CD14-positive monocyte (primary cell): ENCODE measurements around the gene PKHD1. TPM values are rescaled to one million over a fixed set of nuclear protein-coding genes. Genes with fewer than 3 reads are reported as not detected.

ENCODE experiments used
- DNase-seq, 3 donors: peaks; one replicate each; pipeline ENCODE4 v3.0.0-alpha.2; 2011 to 2022
- H2AFZ ChIP-seq: 2 replicates; pipeline ENCODE4 v1.6.0; 2012; ENCODE audit warnings: mild to moderate bottlenecking, low read depth, low read length, inconsistent platforms; ENCODE audit not compliant: insufficient read depth, poor library complexity, severe bottlenecking
- H3K27ac ChIP-seq, 2 donors: 1 replicate in 1 of 2; 2 replicates in 1 of 2; pipeline ENCODE4 v1.5.1; 2012 to 2013; ENCODE audit warnings: low read length in 2 of 2, control low read depth in 1 of 2, inconsistent platforms in 1 of 2, low read depth in 1 of 2, mild to moderate bottlenecking in 1 of 2
- H3K27me3 ChIP-seq, 2 donors: one replicate each; pipeline versions ENCODE4 v1.6.0 to v1.6.1; 2011 to 2013; ENCODE audit warnings: low read length in 2 of 2; ENCODE audit not compliant: control insufficient read depth in 2 of 2, insufficient read depth in 2 of 2
- H3K36me3 ChIP-seq, 2 donors: replicated peaks in 1 of 2; 1 replicate in 1 of 2; 2 replicates in 1 of 2; pipeline versions ENCODE4 v1.5.1 to v1.6.1; 2012 to 2013; ENCODE audit warnings: low read length in 2 of 2, control low read depth in 1 of 2, inconsistent platforms in 1 of 2, mild to moderate bottlenecking in 1 of 2; ENCODE audit not compliant: insufficient read depth in 2 of 2, control insufficient read depth in 1 of 2
- H3K4me1 ChIP-seq, 2 donors: 1 replicate in 1 of 2; 2 replicates in 1 of 2; pipeline versions ENCODE4 v1.5.1 to v1.6.1; 2012 to 2013; ENCODE audit warnings: low read length in 2 of 2, control low read depth in 1 of 2, inconsistent platforms in 1 of 2, mild to moderate bottlenecking in 1 of 2, moderate library complexity in 1 of 2; ENCODE audit not compliant: insufficient read depth in 2 of 2, control insufficient read depth in 1 of 2
- H3K4me2 ChIP-seq: replicated peaks from 2 replicates; pipeline ENCODE3; 2012; ENCODE audit warnings: low read length, moderate library complexity, mild to moderate bottlenecking; ENCODE audit not compliant: poor library complexity, severe bottlenecking; ENCODE audit errors: extremely low read depth
- H3K4me3 ChIP-seq, 3 experiments: fragments of 200-600 bp in 1 of 3; sonication (generic) in 1 of 3; replicated peaks in 1 of 3; 1 replicate in 2 of 3; 2 replicates in 1 of 3; pipeline ENCODE4 v1.5.1; 2011 to 2013; ENCODE audit warnings: low read length in 3 of 3, mild to moderate bottlenecking in 3 of 3, control low read depth in 2 of 3, low read depth in 2 of 3, inconsistent platforms in 1 of 3, moderate library complexity in 1 of 3
- H3K79me2 ChIP-seq: 2 replicates; pipeline ENCODE4 v1.6.0; 2012; ENCODE audit warnings: mild to moderate bottlenecking, control low read depth, inconsistent platforms, low read length, moderate library complexity; ENCODE audit not compliant: insufficient read depth
- H3K9ac ChIP-seq: 2 replicates; pipeline ENCODE4 v1.6.0; 2017; ENCODE audit warnings: low read length, mild to moderate bottlenecking; ENCODE audit not compliant: insufficient read depth, poor library complexity, severe bottlenecking
- H3K9me3 ChIP-seq, 2 donors: replicated peaks in 1 of 2; 1 replicate in 1 of 2; 2 replicates in 1 of 2; pipeline versions ENCODE4 v1.5.1 to v1.6.1; 2012 to 2013; ENCODE audit warnings: low read length in 2 of 2, control low read depth in 1 of 2; ENCODE audit not compliant: control insufficient read depth in 1 of 2, insufficient read depth in 1 of 2
- H4K20me1 ChIP-seq: 2 replicates; pipeline ENCODE4 v1.6.0; 2012; ENCODE audit warnings: mild to moderate bottlenecking, low read length, control low read depth, moderate library complexity; ENCODE audit not compliant: insufficient read depth
- H3K27ac Mint-ChIP-seq, 7 donors: one replicate each; pipeline ENCODE4 v1.8.0; 2020; ENCODE audit warnings: mild to moderate bottlenecking in 7 of 7, mixed read lengths in 7 of 7, moderate library complexity in 6 of 7, inconsistent platforms in 2 of 7
- H3K27me3 Mint-ChIP-seq, 3 donors: one replicate each; pipeline ENCODE4 v1.8.0; 2021 to 2022; ENCODE audit warnings: low read depth in 3 of 3, mild to moderate bottlenecking in 3 of 3, mixed read lengths in 3 of 3, moderate library complexity in 3 of 3, inconsistent platforms in 1 of 3
- H3K36me3 Mint-ChIP-seq, 2 donors: one replicate each; pipeline ENCODE4 v1.8.0; 2020; ENCODE audit warnings: mixed read lengths in 2 of 2, inconsistent platforms in 1 of 2, mild to moderate bottlenecking in 1 of 2
- H3K4me1 Mint-ChIP-seq: one replicate; pipeline ENCODE4 v1.8.0; 2020; ENCODE audit warnings: mild to moderate bottlenecking, mixed read lengths
- H3K4me3 Mint-ChIP-seq, 2 donors: one replicate each; pipeline ENCODE4 v1.8.0; 2020; ENCODE audit warnings: mild to moderate bottlenecking in 2 of 2, mixed read lengths in 2 of 2, moderate library complexity in 1 of 2
- H3K9me3 Mint-ChIP-seq, 7 donors: one replicate each; pipeline ENCODE4 v1.8.0; 2020 to 2022; ENCODE audit warnings: mixed read lengths in 7 of 7, mild to moderate bottlenecking in 6 of 7, moderate library complexity in 6 of 7, inconsistent platforms in 2 of 7
- CTCF ChIP-seq: fragments of 200-600 bp; IDR thresholded peaks from one replicate; pipeline ENCODE4 v1.8.0; 2022; ENCODE audit warnings: antibody characterized with exemption, mild to moderate bottlenecking
- WGBS: methylation state at CpG from one replicate; pipeline ENCODE4 v1.1.5; 2013; ENCODE audit warnings: missing lambda C conversion rate; ENCODE audit not compliant: insufficient coverage; 5-methylcytosine and 5-hydroxymethylcytosine counted together
- intact Hi-C, 2 donors: fragments of 100-400 bp; cut with micrococcal nuclease; formaldehyde crosslinking; loops; one replicate each; pipeline versions ENCODE4 v1.15.0 to v1.15.1; 2023
- polyA minus RNA-seq: library from RNA; depleted of rRNA, polyadenylated mRNA; stranded (reverse); fragments of >200 nt; gene quantifications from 2 replicates; pipeline ENCODE4 v1.2.3, GENCODE V29; 2012
- polyA plus RNA-seq, 3 donors: library from polyadenylated mRNA; depleted of rRNA in 1 of 3; unstranded in 2 of 3; stranded (reverse) in 1 of 3; fragments of 300-500 nt in 2 of 3; fragments of >200 nt in 1 of 3; fragmentation: Illumina TruSeq in 2 of 3; gene quantifications; 1 replicate in 2 of 3; 2 replicates in 1 of 3; pipeline ENCODE4 v1.2.3, GENCODE V29; 2012 to 2021
- total RNA-seq, 12 experiments: library from RNA in 1 of 12; stranded (reverse) in 1 of 12; fragments of 120-200 nt in 1 of 12; gene quantifications; one replicate each; pipeline ENCODE4 v1.2.4 and lab custom pipeline; 2013 to 2026; ENCODE audit warnings: mixed read lengths in 6 of 12, inconsistent platforms in 1 of 12

PKHD1 gene, protein sequence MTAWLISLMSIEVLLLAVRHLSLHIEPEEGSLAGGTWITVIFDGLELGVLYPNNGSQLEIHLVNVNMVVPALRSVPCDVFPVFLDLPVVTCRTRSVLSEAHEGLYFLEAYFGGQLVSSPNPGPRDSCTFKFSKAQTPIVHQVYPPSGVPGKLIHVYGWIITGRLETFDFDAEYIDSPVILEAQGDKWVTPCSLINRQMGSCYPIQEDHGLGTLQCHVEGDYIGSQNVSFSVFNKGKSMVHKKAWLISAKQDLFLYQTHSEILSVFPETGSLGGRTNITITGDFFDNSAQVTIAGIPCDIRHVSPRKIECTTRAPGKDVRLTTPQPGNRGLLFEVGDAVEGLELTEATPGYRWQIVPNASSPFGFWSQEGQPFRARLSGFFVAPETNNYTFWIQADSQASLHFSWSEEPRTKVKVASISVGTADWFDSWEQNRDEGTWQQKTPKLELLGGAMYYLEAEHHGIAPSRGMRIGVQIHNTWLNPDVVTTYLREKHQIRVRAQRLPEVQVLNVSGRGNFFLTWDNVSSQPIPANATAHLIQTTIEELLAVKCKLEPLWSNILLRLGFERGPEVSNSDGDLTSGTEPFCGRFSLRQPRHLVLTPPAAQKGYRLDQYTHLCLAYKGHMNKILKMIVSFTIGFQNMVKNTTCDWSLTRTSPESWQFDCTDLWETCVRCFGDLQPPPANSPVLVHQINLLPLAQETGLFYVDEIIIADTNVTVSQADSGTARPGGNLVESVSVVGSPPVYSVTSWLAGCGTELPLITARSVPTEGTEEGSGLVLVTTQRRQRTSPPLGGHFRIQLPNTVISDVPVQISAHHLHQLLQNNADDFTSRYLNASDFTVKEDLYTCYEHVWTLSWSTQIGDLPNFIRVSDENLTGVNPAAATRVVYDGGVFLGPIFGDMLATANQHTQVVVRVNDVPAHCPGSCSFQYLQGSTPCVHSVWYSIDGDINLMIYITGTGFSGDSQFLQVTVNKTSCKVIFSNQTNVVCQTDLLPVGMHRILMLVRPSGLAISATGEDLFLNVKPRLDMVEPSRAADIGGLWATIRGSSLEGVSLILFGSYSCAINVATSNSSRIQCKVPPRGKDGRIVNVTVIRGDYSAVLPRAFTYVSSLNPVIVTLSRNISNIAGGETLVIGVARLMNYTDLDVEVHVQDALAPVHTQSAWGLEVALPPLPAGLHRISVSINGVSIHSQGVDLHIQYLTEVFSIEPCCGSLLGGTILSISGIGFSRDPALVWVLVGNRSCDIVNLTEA (N-terminal part only)
- not detected for total RNA-seq (2013)
- polyA plus RNA-seq (not detected), polyA minus RNA-seq (under 0.01 TPM in 1 of 2 replicates, not detected in the other), total RNA-seq (lab: John Stamatoyannopoulos, UW) (0 to 7.8 (median 0.12) reads per million in 11 experiments)

DNA sequence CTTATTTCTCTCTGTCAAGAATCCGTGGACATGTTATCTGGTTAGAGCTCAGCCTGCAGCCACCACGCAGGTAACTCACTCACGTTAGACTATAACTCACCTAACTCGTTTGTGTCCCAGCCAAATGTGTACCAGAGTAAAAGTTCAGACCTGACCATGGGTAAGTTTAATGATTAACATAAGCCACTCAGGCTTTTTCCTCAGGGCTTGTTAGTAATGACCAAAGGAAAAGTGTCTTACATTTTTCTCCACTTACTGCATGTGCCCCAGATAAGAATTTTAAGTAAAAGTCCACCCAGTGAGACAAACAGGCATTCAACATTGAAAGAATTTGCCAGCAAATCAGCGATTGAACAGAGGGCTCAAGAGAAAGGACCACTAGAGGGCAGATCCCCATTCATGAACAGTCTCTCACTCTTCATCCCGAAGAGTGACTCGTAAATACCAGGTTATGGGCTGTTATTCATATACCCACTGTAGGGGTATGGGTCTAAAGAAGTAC is at the start of gene PKHD1:
TSS of gene PKHD1 (minus strand) at position 116 of the 502 bp plus-strand sequence. CDS start 2,680 bp downstream, outside the sequence.
- no peak for DNase-seq
- H3K27me3 ChIP-seq: no peaks in the 10 kb centered on the region
- peaks cover 0 to 3% (median 0%) of the 10 kb centered on the region in 7 donors for H3K9me3 Mint-ChIP-seq
- no peaks in the 10 kb centered on the region for H4K20me1 ChIP-seq
- H3K36me3 Mint-ChIP-seq: no peaks in the 10 kb centered on the region
- H3K9me3 ChIP-seq: no peaks in the 10 kb centered on the region
- H3K4me3 Mint-ChIP-seq: no peak within 1 kb of the TSS
- WGBS: no CpG with 5 or more reads among the region's 7 CpGs
- no peak within 1 kb of the TSS for H3K4me3 ChIP-seq
- no peaks in the 10 kb centered on the region for H3K36me3 ChIP-seq
- H2AFZ ChIP-seq: no peak within 1 kb of the TSS
- H3K4me1 ChIP-seq: no peaks in the 10 kb centered on the region
- H3K27ac ChIP-seq: no peak within 1 kb of the TSS
- no peak for TF ChIP-seq CTCF
- no peak within 1 kb of the TSS for H3K4me2 ChIP-seq
- H3K79me2 ChIP-seq: no peaks in the 10 kb centered on the region
- H3K4me1 Mint-ChIP-seq: no peaks in the 10 kb centered on the region
- H3K27ac Mint-ChIP-seq: no peak within 1 kb of the TSS
- intact Hi-C loops: no loop called here
- H3K27me3 Mint-ChIP-seq: peaks cover 0 to 4% (median 0%) of the 10 kb centered on the region in 3 donors
- H3K9ac ChIP-seq: no peak within 1 kb of the TSS
